ENCODE measurements around the gene ZNF560.
"Not testable (repeated sequence)": the region's sequence is repeated elsewhere in the genome, so short reads cannot be mapped to it uniquely, and the experiment has no call there.

Gene ZNF560

DNA sequence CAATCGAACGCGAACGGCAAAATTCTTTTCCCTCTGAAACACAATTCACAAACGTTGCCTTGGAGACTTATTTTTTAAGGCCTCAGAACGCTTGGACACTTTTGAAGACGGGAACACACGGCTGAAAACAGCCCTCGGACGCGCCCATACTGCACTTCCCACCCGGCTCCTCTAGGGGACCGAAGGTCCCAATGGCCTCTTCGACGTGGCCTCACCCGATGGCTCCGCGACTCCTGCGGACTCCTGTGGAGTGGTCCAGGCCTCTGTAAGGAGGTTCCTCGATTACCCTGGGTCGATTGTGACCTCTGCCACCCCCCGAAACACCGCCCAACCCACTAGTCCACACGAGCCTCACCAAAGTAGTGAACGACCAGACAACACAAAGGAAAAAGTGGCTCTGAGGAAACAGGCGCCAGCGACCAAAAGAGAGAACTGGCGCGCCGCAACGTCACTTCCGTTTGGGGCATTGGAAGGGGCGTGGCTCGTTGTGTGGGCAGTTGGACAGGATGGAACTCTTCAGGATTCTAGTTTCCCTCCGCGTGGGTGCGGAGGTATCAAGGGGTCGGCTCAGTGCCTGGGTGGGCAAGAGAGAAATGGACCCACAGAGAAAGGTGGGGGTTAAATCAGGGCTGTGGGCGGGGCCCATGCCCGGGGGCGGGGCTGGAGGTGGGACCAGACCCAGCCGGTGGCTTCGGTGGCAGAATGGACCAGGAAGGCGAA lies at the start of gene ZNF560:
Gene ZNF560, minus strand, starts transcription at position 434 of the 720 bp plus-strand sequence. CDS start 23,303 bp downstream, outside the sequence.
- peak; percentile 11 for DNase-seq

DNA sequence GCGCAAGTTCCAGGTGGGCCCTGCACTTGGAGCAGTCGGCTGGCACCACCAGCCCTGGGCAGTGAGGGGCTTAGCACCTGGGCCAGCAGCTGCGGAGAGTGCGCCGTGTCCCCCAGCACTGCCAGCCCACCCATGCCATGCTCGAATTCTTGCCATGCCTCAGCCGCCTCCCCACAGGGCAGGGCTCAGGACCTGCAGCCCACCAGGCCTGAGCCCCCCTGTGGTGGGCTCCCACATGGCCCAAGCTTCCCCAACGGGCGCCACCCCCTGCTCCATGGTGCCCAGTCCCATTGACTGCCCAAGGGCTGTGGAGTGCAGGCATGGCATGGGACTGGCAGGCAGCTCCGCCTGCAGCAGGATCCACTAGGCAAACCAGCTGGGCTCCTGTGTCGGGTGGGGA lies 49.5 kb upstream of the ZNF560 start:
- no peak for DNase-seq

GRCh38 chr19:9541281-9541680 lies 42.9 kb upstream of the ZNF560 start:
- not testable (repeated sequence) for DNase-seq

GRCh38 chr19:9539921-9540320 lies 41.5 kb upstream of the ZNF560 start:
- DNase-seq, result not testable (repeated sequence)

DNA sequence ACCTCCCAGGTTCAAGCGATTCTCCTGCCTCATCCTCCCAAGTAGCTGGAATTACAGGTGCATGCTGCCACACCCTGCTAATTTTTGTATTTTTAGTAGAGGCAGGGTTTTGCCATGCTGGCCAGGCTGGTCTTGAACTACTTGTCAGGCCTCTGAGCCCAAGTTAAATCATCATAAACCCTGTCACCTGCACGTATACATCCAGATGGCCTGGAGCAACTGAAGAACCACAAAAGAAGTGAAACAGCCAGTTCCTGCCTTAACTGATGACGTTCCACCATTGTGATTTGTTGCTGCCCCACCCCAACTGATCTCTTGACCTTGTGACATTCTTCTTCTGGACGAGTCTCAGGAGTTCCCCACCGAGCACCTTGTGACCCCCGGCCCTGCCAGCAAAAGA lies 40.8 kb upstream of the ZNF560 start:
- not testable (repeated sequence) for DNase-seq

DNA sequence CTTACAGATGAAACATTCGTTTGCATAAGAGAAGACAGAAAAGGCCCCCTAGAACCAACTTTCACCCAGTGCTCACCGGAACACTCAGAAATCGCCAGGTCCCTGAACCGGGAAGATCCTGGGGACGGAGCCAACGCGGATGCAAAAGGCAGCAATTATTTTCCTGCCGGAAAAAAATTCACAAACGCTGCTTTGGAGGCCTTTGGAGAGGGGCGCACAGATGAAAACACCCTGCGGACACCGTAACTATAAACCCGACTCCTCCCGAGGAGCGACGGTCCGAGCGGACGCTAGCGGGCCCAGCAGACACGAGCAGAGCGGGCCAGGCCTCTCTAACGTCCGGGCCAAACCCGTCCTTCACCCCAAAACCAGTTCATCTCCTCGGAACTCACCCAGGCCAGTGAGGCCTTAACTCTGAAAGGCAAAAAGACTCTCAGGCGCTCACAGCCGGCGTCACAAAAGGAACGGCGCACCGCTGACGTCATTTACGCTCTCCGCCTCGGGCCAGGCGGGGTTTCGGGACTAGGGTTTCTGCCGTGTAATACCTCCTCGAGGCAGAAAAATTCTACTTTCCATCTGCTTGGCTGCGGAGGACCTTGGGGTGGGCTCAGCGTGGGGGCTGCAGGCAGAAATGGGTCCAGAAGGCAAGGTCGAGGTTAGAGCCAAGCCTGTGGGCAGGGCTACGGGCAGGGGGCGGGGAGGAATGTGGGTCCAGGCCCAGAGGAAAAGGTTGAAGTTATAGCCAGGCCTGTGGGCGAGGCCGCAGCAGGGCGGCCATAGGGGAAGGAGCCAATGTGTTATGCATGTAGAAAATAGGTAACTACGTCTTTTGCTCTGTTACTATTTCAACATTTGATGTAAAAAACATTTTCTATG lies 40.0 kb upstream of the ZNF560 start, which contains the start of gene ZNF426:
Gene ZNF426, minus strand, starts transcription at position 463 of the 876 bp plus-strand sequence. CDS start 2,413 bp downstream, outside the sequence.
- DNase-seq, result peak; percentile 89

DNA sequence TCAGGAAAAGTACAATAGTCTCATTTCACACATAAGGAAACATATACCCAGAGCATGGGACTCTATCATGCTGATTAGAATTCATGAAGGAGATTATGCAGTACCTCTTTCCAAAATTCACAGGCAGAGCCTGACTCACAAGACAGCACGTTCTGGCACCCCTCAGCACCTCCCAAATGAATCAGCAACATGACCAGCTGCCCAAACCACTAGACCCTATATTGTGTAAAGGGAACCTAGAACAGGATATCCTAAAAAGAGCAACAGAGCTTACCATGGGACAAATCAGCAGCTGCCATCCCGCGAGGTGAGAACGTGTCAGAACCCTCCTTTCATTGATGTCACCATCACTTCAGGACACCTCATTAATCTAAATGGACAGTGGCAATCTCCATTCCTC lies 37.5 kb upstream of the ZNF560 start:
- no peak for DNase-seq

- DNase-seq, result no peak
Observed at GRCh38 chr19:9531933-9532332, 33.5 kb upstream of the ZNF560 start.

DNA sequence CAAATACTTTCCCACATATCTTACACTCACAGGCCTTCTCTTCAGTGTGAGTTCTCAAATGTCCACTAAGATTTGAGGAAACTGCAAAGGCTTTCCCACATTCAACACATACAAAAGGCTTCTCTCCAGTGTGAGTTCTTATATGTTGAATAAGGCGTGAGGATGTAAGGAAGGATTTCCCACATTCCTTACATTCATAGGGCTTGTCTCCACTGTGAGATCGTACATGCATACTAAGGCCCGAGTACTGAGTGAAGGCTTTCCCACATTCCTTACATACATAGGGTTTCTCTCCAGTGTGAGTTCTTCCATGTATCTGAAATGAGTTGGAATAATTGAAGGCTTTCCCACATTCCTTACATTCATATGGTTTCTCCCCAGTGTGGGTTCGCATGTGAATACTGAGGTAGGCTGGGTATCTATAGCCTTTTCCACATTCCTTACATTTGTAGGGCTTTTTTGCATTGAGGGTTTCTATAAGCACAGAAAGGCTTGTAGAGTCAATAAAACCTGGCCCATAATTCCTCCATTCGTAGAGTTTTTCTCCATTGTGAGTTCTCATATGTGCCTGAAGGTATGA lies 30.4 kb upstream of the ZNF560 start:
- no peak for DNase-seq

DNA sequence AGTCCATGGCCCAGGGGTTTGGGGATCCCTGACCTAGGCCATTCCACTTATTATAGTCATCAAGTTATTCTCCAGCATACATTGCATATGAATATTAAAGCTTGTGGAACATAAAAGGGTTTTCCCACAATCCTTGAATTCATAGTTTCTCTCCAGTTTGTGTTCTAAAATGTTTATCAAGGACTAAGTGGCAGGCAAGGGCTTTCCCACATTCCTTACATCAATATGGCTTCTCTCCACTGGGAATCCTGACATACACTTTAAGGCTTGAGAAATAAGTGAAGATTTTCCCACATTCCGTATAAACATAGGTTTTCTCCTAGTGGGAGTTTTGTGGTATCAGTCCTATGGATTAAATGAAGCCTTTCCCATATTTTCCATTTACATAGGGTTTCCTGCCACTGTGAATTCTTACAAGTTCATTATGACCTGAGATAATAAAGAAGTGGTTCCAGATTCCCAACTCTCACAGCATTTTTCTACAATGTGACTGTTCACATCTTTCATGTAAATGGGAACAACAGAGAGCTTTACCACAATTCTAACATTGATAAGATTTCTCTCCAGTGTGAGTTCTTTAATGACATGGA lies 25.6 kb upstream of the ZNF560 start:
- no peak for DNase-seq

- no peak for DNase-seq
Observed at GRCh38 chr19:9507285-9507684, 8.9 kb upstream of the ZNF560 start.

DNA sequence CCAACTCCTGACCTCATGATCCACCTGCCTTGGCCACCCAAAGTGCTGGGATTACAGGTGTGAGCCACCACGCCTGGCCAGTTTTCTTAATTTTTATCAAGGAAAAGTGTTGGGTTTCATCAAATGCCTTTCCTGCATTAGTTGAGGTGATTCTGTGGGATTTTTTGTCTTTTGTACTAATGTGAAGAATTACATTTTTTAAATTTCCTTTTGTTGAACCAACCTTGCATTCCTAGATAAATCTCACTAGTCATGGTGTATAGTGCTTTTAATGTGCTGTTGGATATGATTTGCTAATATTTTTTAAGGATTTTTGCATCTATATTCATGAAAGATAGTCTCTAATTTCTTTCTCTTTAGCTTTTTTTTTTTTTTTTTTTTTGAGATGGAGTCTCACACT lies 2.4 kb upstream of the ZNF560 start:
- DNase-seq, result no peak

DNA sequence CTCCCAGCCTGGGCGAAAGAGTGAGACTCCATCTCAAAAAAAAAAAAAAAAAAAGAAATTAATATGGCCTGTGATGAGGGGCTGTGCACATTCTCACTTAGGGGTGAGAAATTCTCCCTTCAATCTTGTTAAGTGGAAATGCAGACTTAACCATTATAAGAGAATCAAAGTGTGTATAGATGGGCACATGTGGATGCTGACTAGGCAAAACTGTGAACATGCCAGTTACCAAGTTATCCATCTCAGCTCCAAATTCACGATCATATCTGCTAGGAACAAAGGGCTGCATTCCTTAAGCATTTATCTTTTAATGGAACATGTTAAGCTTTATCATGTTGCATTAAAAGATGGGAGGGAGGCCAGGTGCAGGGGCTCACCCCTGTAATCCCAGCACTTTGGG lies 4.3 kb downstream of the ZNF560 start:
- no peak for DNase-seq

DNA sequence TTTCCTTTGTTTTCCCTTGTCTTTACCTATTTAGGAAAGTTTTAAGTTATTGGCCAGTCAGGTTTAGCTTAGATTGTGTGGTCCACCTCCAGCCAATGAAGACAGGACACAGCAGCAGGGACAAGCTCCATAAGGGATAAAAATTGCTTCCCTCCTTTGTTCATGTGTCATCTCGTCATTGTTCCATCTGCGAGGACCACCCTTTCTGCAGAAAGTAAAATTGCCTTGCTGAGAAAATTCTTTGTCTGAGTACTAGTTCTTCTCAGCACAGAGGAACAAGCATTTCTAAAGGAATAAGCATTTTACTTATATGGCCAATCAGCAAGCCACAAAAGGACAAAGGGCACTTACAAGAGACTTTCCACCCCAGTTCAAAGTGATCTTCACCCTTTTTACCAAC lies 11.4 kb downstream of the ZNF560 start:
- DNase-seq, result no peak

DNA sequence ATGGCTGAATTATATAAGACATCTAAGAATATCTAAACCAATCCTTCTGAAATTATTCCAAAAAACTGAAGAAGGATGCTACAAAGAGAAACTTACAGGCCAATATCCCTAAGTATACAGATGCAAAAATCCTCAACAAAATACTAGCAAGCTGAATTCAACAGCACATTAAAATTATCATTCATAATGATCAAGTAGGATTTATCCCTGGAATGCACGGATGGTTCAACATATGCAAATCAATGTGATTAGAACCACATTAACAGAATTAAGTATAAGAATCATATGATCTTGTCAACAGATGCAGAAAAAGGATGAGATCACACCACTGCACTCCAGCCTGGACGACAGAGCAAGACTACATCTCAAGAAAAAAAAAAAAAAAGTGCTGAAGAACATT lies 13.3 kb downstream of the ZNF560 start:
- no peak for DNase-seq

- no peak for DNase-seq
Observed at GRCh38 chr19:9474975-9475374, 23.4 kb downstream of the ZNF560 start.

GRCh38 chr19:9467161-9467560 lies 31.3 kb downstream of the ZNF560 start:
- no peak for DNase-seq

- DNase-seq, result no peak
Observed at GRCh38 chr19:9461938-9462337, 36.5 kb downstream of the ZNF560 start.

GRCh38 chr19:9456018-9456689 lies 42.3 kb downstream of the ZNF560 start:
- DNase-seq, result no peak

DNA sequence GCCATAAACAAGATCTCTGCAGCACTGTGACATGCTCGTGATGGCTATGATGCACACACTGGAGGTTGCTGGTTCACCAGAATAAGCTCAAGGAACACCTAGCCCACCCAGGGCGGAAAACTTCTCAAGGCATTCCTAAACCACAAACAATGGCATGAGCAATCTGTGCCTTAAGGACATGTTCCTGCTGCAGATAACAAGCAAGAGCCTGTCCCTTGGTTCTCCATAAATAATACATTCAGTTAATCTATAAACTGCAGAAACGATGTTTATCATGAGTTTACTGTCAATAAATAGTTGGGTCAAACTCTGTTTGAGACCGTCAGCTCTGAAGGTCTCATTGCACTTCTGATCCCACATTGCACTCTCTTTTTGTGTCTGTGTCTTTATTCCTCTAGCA lies 44.5 kb downstream of the ZNF560 start:
- DNase-seq, result no peak

GRCh38 chr19:9445037-9445436 lies 53.4 kb downstream of the ZNF560 start:
- no peak for DNase-seq

- no peak for DNase-seq
Observed at GRCh38 chr19:9436358-9436757, 62.1 kb downstream of the ZNF560 start.

Measured in activated CD4-positive, alpha-beta T cell treated with anti-CD3 and anti-CD28 coated beads, Interleukin-2, Interleukin-6, amounts not matched to agents 100 ng/mL and 50 ng/mL, durations not matched to agents 16 hours and 8 hours (primary cell).